ENCODE data around the gene AIG1.
"Not testable (repeated sequence)": the region's sequence is repeated elsewhere in the genome, so short reads cannot be mapped to it uniquely, and the experiment has no call there.

GRCh38 chr6:143020862-143021261 is 39.8 kb upstream of the AIG1 start:
- TF ChIP-seq EZH2 (IDR thresholded peaks at IDR 0.05; ENCODE audit: borderline replicate concordance, insufficient read depth, low read length, poor library complexity, severe bottlenecking); CTCF (IDR thresholded peaks at IDR 0.05; ENCODE audit: poor library complexity, severe bottlenecking); TAF1 (IDR thresholded peaks at IDR 0.05; ENCODE audit: low read depth); POLR2AphosphoS5 (IDR thresholded peaks at IDR 0.05): not testable (repeated sequence)
